GM12878 (cell line): ENCODE data around the gene DLST. TPM values are rescaled to one million over a fixed set of nuclear protein-coding genes. Genes with fewer than 3 reads are reported as not detected.

ENCODE experiments used
- ATAC-seq: fragments of 200-7000 bp; cut with Tn5 transposase; 3 replicates; pipeline ENCODE4 v1.9.1; 2020; ENCODE audit warnings: mild to moderate bottlenecking, moderate library complexity
- BruUV-seq: library from RNA; stranded (reverse); fragments of 400-500 nt; replicated peaks from 2 replicates; lab custom pipeline; 2021; lab: Mats Ljungman, UMichigan
- CTCF ChIA-PET: fragments of 300-600 bp; sonication (Branson Sonifier 250); formaldehyde crosslinking; extraction: SDS; loops from one replicate; lab custom pipeline; 2021; ENCODE audit warnings: inconsistent platforms; lab: Yijun Ruan, JAX
- POLR2A ChIA-PET: fragments of 350-600 bp; formaldehyde crosslinking; extraction: SDS; loops from one replicate; lab custom pipeline; 2021; ENCODE audit warnings: inconsistent platforms; lab: Charles Lee
- RAD21 ChIA-PET: fragments of 300-600 bp; sonication (Branson Sonifier 250); formaldehyde crosslinking; loops from one replicate; lab custom pipeline; 2023; ENCODE audit warnings: antibody characterized with exemption; ENCODE audit not compliant: unreplicated experiment; lab: Charles Lee
- SMC1A ChIA-PET: fragments of 300-600 bp; sonication (Branson Sonifier 250); formaldehyde crosslinking; loops from one replicate; lab custom pipeline; 2023; ENCODE audit not compliant: unreplicated experiment, uncharacterized antibody; lab: Charles Lee
- DNase-seq: peaks from one replicate; pipeline ENCODE4 v3.0.0-alpha.2; 2011; ENCODE audit warnings: low read depth, low spot score
- FAIRE-seq: peaks from 3 replicates; lab custom pipeline; 2011; peaks lifted over from hg19 to GRCh38; lab: Jason Lieb, UNC
- H2AFZ ChIP-seq: 2 replicates; pipeline ENCODE4 v1.6.0; 2011; ENCODE audit warnings: low read depth, low read length, control low read depth; ENCODE audit not compliant: control insufficient read depth
- H3K27ac ChIP-seq: 2 replicates; pipeline ENCODE4 v1.5.1; 2011; ENCODE audit warnings: control low read depth; ENCODE audit not compliant: control insufficient read depth, insufficient read depth
- H3K27me3 ChIP-seq, 2 experiments: replicated peaks in 1 of 2; 2 replicates each; pipeline versions ENCODE4 v1.6.0 to v1.6.1; 2011; ENCODE audit warnings: low read length in 1 of 2; ENCODE audit not compliant: control insufficient read depth in 2 of 2, insufficient read depth in 2 of 2
- H3K36me3 ChIP-seq, 2 experiments: 2 replicates each; pipeline ENCODE4 v1.5.1; 2011; ENCODE audit warnings: low read length in 1 of 2; ENCODE audit not compliant: control insufficient read depth in 2 of 2, insufficient read depth in 2 of 2
- H3K4me1 ChIP-seq: 2 replicates; pipeline ENCODE4 v1.6.1; 2011; ENCODE audit warnings: mild to moderate bottlenecking, low read length, moderate library complexity, mixed read lengths; ENCODE audit not compliant: control insufficient read depth, insufficient read depth
- H3K4me2 ChIP-seq: 2 replicates; pipeline ENCODE4 v1.6.0; 2011; ENCODE audit warnings: control low read depth; ENCODE audit not compliant: control insufficient read depth, insufficient read depth
- H3K4me3 ChIP-seq: fragments of 200-600 bp; sonication (generic); 2 replicates; pipeline ENCODE4 v1.5.1; 2016
- H3K79me2 ChIP-seq: 2 replicates; pipeline ENCODE4 v1.6.0; 2011; ENCODE audit warnings: low read length; ENCODE audit not compliant: control insufficient read depth, insufficient read depth
- H3K9ac ChIP-seq: 2 replicates; pipeline ENCODE4 v1.8.0; 2011; ENCODE audit warnings: low read length, control low read depth, mixed read lengths; ENCODE audit not compliant: control insufficient read depth, insufficient read depth
- H3K9me3 ChIP-seq: replicated peaks from 3 replicates; pipeline ENCODE4 v1.5.1; 2011; ENCODE audit warnings: mild to moderate bottlenecking, low read length; ENCODE audit not compliant: control insufficient read depth, insufficient read depth
- H4K20me1 ChIP-seq: 2 replicates; pipeline ENCODE4 v1.6.0; 2011; ENCODE audit not compliant: control insufficient read depth, insufficient read depth
- MAX ChIP-seq: IDR thresholded peaks from 2 replicates; pipeline ENCODE4 v1.6.1; 2012; ENCODE audit warnings: low read depth, low read length, improper control_type of control experiment
- REST ChIP-seq: IDR thresholded peaks from 2 replicates; pipeline ENCODE4 v1.6.1; 2012; ENCODE audit warnings: mild to moderate bottlenecking, low read depth, low read length
- WGBS: methylation state at CpG from one replicate; pipeline ENCODE4 v1.1.6; 2016; ENCODE audit warnings: low lambda C conversion rate; ENCODE audit not compliant: insufficient replicate concordance, insufficient coverage; ENCODE audit errors: missing lambda C conversion rate; 5-methylcytosine and 5-hydroxymethylcytosine counted together
- in situ Hi-C: fragments of 300-500 bp; cut with MboI; formaldehyde crosslinking; loops from 9 replicates; pipeline ENCODE4 v1.14.3; 2018; ENCODE audit warnings: mixed read lengths
- intact Hi-C: fragments of 100-400 bp; cut with micrococcal nuclease; formaldehyde crosslinking; loops from one replicate; pipeline ENCODE4 v1.14.2; 2022; ENCODE audit not compliant: unreplicated experiment
- polyA plus RNA-seq, 11 experiments: library from polyadenylated mRNA; depleted of rRNA in 4 of 11; unstranded in 6 of 11; stranded (reverse) in 5 of 11; fragments of >200 nt; fragmentation: Nextera tagmentation in 4 of 11; fragmentation: Illumina TruSeq in 1 of 11; extraction: Ambion mirVana in 4 of 11; extraction: Trizol in 1 of 11; gene quantifications; 1 replicate in 1 of 11; 2 replicates in 10 of 11; pipeline versions ENCODE4 v1.2.1 to v1.2.3, GENCODE V29; 2011 to 2016; ENCODE audit warnings: inconsistent platforms in 2 of 11, missing spikeins in 2 of 11, low read depth in 1 of 11
- total RNA-seq, 4 experiments: library from RNA; depleted of rRNA in 3 of 4; stranded (reverse); fragments of >200 nt in 3 of 4; fragmentation: Illumina TruSeq in 1 of 4; extraction: Trizol in 1 of 4; gene quantifications; 2 replicates each; pipeline versions ENCODE4 v1.2.1 to v1.2.3, GENCODE V29; 2013 to 2021

Gene DLST
- total and polyA plus RNA-seq, 10 of the 15 experiments (the other 5 are each of a cell fraction or from before 2014, with no cell fraction given) = 2.9 to 141 (median 67.7) TPM

GRCh38 chr14:74907744-74908143 lies 26.0 kb downstream of the DLST start (continued):
- no peak for TF ChIP-seq REST

- H4K20me1 ChIP-seq = no peaks in the 10 kb centered on the region
- SMC1A ChIA-PET = interaction anchor here (0.8 to 10.3 kb wide), 3 partner anchors 31 to 49 kb away, joined by 3 to 165 read pairs (median 3); no protein-coding TSS in a partner anchor
- 56% methylated on average over 9 of the region's 9 CpGs for WGBS
These were observed 27.2 kb downstream of the DLST start for GRCh38 chr14:74908861-74909341.

More at GRCh38 chr14:74908861-74909341, 27.2 kb downstream of the DLST start:
- ChIA-PET POLR2A (interaction anchor here (0.8 kb wide), 1 partner anchor 17 kb away, joined by 3 read pairs; no protein-coding TSS in a partner anchor), RAD21 (interaction anchor here (1.2 to 1.4 kb wide), 2 partner anchors 11 to 22 kb away, joined by 3 read pairs; no protein-coding TSS in a partner anchor), CTCF (interaction anchor here (0.7 to 26.0 kb wide), 4 partner anchors 11 to 223 kb away, joined by 3 to 552 read pairs (median 38); partner anchors contain the start of gene PROX2)
- no peak for FAIRE-seq
- intact Hi-C loops = no loop called here
- no peaks in the 10 kb centered on the region for H3K9me3 ChIP-seq
- BruUV-seq = no TSS peak
- peaks cover 4 to 8% of the 10 kb centered on the region in 2 experiments; a peak in 3 of 4 replicates for H3K36me3 ChIP-seq
- no peak for TF ChIP-seq MAX
- in situ Hi-C loops = no loop called here
- no peak overlapping the region for H3K9ac ChIP-seq
- H3K27me3 ChIP-seq = no peaks in the 10 kb centered on the region
- no peak overlapping the region for H3K4me3 ChIP-seq
- no peak overlapping the region for H3K27ac ChIP-seq
- no peaks in the 10 kb centered on the region for H3K79me2 ChIP-seq
- no peaks in the 10 kb centered on the region for H3K4me1 ChIP-seq
- H3K4me2 ChIP-seq = no peak overlapping the region
- no peak for ATAC-seq
- H2AFZ ChIP-seq = no peak overlapping the region
- no peak for DNase-seq
